HCT116 (cell line): ENCODE results near the gene PIGA.

Experiments
- ATF3 ChIP-seq: IDR thresholded peaks from 2 replicates; pipeline ENCODE4 v1.6.1; 2012
- EGR1 ChIP-seq: IDR thresholded peaks from 2 replicates; pipeline ENCODE4 v1.6.1; 2012; ENCODE audit warnings: low read depth
- ELF1 ChIP-seq: IDR thresholded peaks from 2 replicates; pipeline ENCODE4 v1.6.1; 2012; ENCODE audit warnings: low read depth, borderline replicate concordance
- EZH2 ChIP-seq: fragments of 200-600 bp; sonication (generic); IDR thresholded peaks from 2 replicates; pipeline ENCODE4 v1.6.1; 2017; ENCODE audit warnings: antibody characterized with exemption, mixed run types
- EZH2phosphoT487 ChIP-seq: fragments of 200-600 bp; IDR thresholded peaks from 2 replicates; pipeline ENCODE4 v1.6.1; 2018; ENCODE audit warnings: antibody characterized with exemption, borderline replicate concordance
- POLR2A ChIP-seq: IDR thresholded peaks from 2 replicates; pipeline ENCODE4 v1.7.0; 2011; ENCODE audit warnings: borderline replicate concordance; ENCODE audit not compliant: insufficient read depth, insufficient read length; ENCODE audit errors: extremely low read depth
- POLR2AphosphoS5 ChIP-seq: IDR thresholded peaks from 2 replicates; pipeline ENCODE4 v1.6.1; 2011; ENCODE audit warnings: mild to moderate bottlenecking, low read depth, low read length, moderate library complexity
- REST ChIP-seq: IDR thresholded peaks from 2 replicates; pipeline ENCODE4 v1.6.1; 2012; ENCODE audit warnings: low read depth
- SP1 ChIP-seq: IDR thresholded peaks from 2 replicates; pipeline ENCODE4 v1.6.1; 2012; ENCODE audit warnings: low read depth
- YY1 ChIP-seq: IDR thresholded peaks from 2 replicates; pipeline ENCODE4 v1.6.1; 2011; ENCODE audit warnings: low read length, low read depth, moderate library complexity, mild to moderate bottlenecking; ENCODE audit not compliant: insufficient replicate concordance; ENCODE audit errors: extremely low read depth
- ZFX ChIP-seq: fragments of 450-650 bp; IDR thresholded peaks from 2 replicates; pipeline ENCODE4 v1.6.1; 2017
- TF ChIP-seq, protein P1 (sequence below), 3 experiments: fragments of 200-600 bp in 1 of 3; sonication (generic) in 1 of 3; IDR thresholded peaks in 2 of 3; conservative IDR thresholded peaks in 1 of 3; 2 replicates each; pipeline ENCODE4 v1.5.1; 2012 to 2017; ENCODE audit warnings: low read depth in 2 of 3, low read length in 2 of 3, antibody characterized with exemption in 1 of 3, borderline replicate concordance in 1 of 3, control low read depth in 1 of 3, mild to moderate bottlenecking in 1 of 3, mixed read lengths in 1 of 3, mixed run types in 1 of 3, moderate library complexity in 1 of 3; ENCODE audit not compliant: insufficient read depth in 1 of 3

DNA sequence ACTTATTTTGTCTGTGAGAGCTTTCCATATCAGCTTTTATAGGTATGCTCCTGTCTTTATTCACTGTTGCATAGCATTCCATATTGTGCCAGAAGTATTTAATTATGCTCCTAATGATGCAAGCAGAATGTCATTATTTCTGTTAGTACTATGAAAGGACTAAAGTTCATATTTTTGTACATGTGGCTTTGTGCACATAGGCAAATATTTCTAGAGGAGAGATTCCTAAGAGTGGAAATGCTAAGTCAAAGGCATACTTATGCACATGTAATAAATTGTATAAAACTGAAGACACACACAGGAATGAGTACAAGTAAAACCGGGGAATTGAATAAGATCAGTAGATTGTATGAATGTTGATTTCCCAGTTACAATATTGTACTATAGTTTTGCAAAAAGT lies 63.6 kb downstream of the PIGA start:
- no peak for TF ChIP-seq POLR2AphosphoS5
- no peak for TF ChIP-seq ELF1
- TF ChIP-seq, protein P1, sequence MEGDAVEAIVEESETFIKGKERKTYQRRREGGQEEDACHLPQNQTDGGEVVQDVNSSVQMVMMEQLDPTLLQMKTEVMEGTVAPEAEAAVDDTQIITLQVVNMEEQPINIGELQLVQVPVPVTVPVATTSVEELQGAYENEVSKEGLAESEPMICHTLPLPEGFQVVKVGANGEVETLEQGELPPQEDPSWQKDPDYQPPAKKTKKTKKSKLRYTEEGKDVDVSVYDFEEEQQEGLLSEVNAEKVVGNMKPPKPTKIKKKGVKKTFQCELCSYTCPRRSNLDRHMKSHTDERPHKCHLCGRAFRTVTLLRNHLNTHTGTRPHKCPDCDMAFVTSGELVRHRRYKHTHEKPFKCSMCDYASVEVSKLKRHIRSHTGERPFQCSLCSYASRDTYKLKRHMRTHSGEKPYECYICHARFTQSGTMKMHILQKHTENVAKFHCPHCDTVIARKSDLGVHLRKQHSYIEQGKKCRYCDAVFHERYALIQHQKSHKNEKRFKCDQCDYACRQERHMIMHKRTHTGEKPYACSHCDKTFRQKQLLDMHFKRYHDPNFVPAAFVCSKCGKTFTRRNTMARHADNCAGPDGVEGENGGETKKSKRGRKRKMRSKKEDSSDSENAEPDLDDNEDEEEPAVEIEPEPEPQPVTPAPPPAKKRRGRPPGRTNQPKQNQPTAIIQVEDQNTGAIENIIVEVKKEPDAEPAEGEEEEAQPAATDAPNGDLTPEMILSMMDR (IDR thresholded peaks at IDR 0.05 in 2 of 3, conservative IDR thresholded peaks at IDR 0.05 in 1 of 3; ENCODE audit: borderline replicate concordance in 1 of 3, insufficient read depth in 1 of 3, low read depth in 2 of 3, low read length in 2 of 3) = no peak
- no peak for TF ChIP-seq POLR2A
- TF ChIP-seq ZFX = no peak
- TF ChIP-seq ATF3 = no peak
- TF ChIP-seq REST = no peak
- TF ChIP-seq EZH2phosphoT487 = no peak
- TF ChIP-seq EZH2 = no peak
- TF ChIP-seq YY1 = no peak
- TF ChIP-seq SP1 = no peak
- no peak for TF ChIP-seq EGR1
